Calu3 (cell line): ENCODE measurements around the gene DHX40. TPM values are rescaled to one million over a fixed set of nuclear protein-coding genes. Genes with fewer than 3 reads are reported as not detected.

Source experiments
- BruUV-seq: library from RNA; stranded (reverse); fragments of 400-500 nt; replicated peaks from 2 replicates; lab custom pipeline; 2021; lab: Mats Ljungman, UMichigan
- CTCF ChIA-PET: fragments of 300-600 bp; sonication (Branson Sonifier 250); formaldehyde crosslinking; loops from one replicate; lab custom pipeline; 2022; ENCODE audit warnings: antibody characterized with exemption; lab: Charles Lee
- DNase-seq: peaks from one replicate; pipeline ENCODE4 v3.0.0; 2022
- H3K27ac Mint-ChIP-seq: one replicate; pipeline ENCODE4 v1.8.0; 2022; ENCODE audit warnings: mixed read lengths; ENCODE audit not compliant: unreplicated experiment
- H3K27me3 Mint-ChIP-seq: one replicate; pipeline ENCODE4 v1.8.0; 2022; ENCODE audit warnings: mixed read lengths; ENCODE audit not compliant: unreplicated experiment
- H3K36me3 Mint-ChIP-seq: one replicate; pipeline ENCODE4 v1.8.0; 2022; ENCODE audit warnings: mild to moderate bottlenecking, moderate library complexity, mixed read lengths; ENCODE audit not compliant: insufficient read depth, unreplicated experiment
- H3K4me1 Mint-ChIP-seq: one replicate; pipeline ENCODE4 v1.8.0; 2022; ENCODE audit warnings: mild to moderate bottlenecking, low read depth, mixed read lengths; ENCODE audit not compliant: unreplicated experiment
- H3K4me3 Mint-ChIP-seq: one replicate; pipeline ENCODE4 v1.8.0; 2022; ENCODE audit warnings: mild to moderate bottlenecking, low read depth, moderate library complexity, mixed read lengths; ENCODE audit not compliant: unreplicated experiment
- H3K9me3 Mint-ChIP-seq: one replicate; pipeline ENCODE4 v1.8.0; 2022; ENCODE audit warnings: low read depth, mixed read lengths; ENCODE audit not compliant: unreplicated experiment
- intact Hi-C: fragments of 100-400 bp; cut with micrococcal nuclease; formaldehyde crosslinking; loops from one replicate; pipeline ENCODE4 v1.10.0; 2022; ENCODE audit not compliant: unreplicated experiment
- total RNA-seq: library from RNA; stranded (reverse); gene quantifications from 2 replicates; pipeline ENCODE4 v1.2.3, GENCODE V29; 2022
- TF ChIP-seq, protein P1 (sequence below): fragments of 200-600 bp; IDR thresholded peaks from one replicate; pipeline ENCODE4 v1.8.0; 2022; ENCODE audit warnings: antibody characterized with exemption; ENCODE audit not compliant: unreplicated experiment

Gene DHX40
- total RNA-seq, 1 experiment from 2014 or later, result 14.9 TPM

DNA sequence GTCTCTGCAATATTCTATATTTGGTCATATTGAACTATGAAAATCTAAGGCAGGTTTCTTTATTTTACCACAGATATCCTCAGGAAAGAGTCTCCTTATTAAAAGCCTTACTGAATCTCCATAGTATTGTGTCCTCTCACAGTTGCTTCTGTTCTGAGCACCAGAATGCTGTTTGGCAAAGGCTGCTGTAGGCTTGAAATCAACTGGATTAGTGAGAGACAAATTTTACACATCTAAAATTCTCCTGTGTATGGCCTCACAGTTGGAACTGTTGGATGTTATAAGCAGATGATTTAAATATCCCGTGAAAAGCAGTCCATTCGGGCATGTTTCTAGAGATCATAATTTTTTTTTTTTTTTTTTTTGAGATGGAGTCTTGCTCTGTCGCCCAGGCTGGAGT lies 63.8 kb downstream of the DHX40 start:
- Mint-ChIP-seq H3K36me3 (peaks cover 24% of the 10 kb centered on the region), H3K27me3 (no peaks in the 10 kb centered on the region), H3K9me3 (no peaks in the 10 kb centered on the region), H3K4me3 (no peak overlapping the region), H3K27ac (no peak overlapping the region), H3K4me1 (peaks cover 15% of the 10 kb centered on the region)
- CTCF ChIA-PET, result no interaction called here
- no peak for DNase-seq
- BruUV-seq, result no TSS peak
- intact Hi-C loops, result loop anchor here (10.0 kb wide), 1 partner anchor 56 kb away; no protein-coding TSS in a partner anchor
- TF ChIP-seq, protein P1, sequence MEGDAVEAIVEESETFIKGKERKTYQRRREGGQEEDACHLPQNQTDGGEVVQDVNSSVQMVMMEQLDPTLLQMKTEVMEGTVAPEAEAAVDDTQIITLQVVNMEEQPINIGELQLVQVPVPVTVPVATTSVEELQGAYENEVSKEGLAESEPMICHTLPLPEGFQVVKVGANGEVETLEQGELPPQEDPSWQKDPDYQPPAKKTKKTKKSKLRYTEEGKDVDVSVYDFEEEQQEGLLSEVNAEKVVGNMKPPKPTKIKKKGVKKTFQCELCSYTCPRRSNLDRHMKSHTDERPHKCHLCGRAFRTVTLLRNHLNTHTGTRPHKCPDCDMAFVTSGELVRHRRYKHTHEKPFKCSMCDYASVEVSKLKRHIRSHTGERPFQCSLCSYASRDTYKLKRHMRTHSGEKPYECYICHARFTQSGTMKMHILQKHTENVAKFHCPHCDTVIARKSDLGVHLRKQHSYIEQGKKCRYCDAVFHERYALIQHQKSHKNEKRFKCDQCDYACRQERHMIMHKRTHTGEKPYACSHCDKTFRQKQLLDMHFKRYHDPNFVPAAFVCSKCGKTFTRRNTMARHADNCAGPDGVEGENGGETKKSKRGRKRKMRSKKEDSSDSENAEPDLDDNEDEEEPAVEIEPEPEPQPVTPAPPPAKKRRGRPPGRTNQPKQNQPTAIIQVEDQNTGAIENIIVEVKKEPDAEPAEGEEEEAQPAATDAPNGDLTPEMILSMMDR, result no peak

- no peak overlapping the region for H3K27ac Mint-ChIP-seq
- CTCF ChIA-PET, result no interaction called here
- intact Hi-C loops, result no loop called here
- TF ChIP-seq, protein P1, result no peak
- no TSS peak for BruUV-seq
- no peak for DNase-seq
- no peak overlapping the region for H3K4me3 Mint-ChIP-seq
- H3K9me3 Mint-ChIP-seq, result no peaks in the 10 kb centered on the region
- H3K36me3 Mint-ChIP-seq, result peaks cover 21% of the 10 kb centered on the region
- no peaks in the 10 kb centered on the region for H3K27me3 Mint-ChIP-seq
- peaks cover 23% of the 10 kb centered on the region for H3K4me1 Mint-ChIP-seq
Observed at GRCh38 chr17:59631276-59631675, 65.9 kb downstream of the DHX40 start.

- no TSS peak for BruUV-seq
- Mint-ChIP-seq H3K27me3 (no peaks in the 10 kb centered on the region), H3K4me3 (no peak overlapping the region), H3K27ac (no peak overlapping the region), H3K36me3 (peaks cover 21% of the 10 kb centered on the region), H3K4me1 (peaks cover 22% of the 10 kb centered on the region), H3K9me3 (no peaks in the 10 kb centered on the region)
- no peak for DNase-seq
- TF ChIP-seq, protein P1, result no peak
- CTCF ChIA-PET, result no interaction called here
- intact Hi-C loops, result no loop called here
Observed at GRCh38 chr17:59632398-59632797, 67.0 kb downstream of the DHX40 start.

DNA sequence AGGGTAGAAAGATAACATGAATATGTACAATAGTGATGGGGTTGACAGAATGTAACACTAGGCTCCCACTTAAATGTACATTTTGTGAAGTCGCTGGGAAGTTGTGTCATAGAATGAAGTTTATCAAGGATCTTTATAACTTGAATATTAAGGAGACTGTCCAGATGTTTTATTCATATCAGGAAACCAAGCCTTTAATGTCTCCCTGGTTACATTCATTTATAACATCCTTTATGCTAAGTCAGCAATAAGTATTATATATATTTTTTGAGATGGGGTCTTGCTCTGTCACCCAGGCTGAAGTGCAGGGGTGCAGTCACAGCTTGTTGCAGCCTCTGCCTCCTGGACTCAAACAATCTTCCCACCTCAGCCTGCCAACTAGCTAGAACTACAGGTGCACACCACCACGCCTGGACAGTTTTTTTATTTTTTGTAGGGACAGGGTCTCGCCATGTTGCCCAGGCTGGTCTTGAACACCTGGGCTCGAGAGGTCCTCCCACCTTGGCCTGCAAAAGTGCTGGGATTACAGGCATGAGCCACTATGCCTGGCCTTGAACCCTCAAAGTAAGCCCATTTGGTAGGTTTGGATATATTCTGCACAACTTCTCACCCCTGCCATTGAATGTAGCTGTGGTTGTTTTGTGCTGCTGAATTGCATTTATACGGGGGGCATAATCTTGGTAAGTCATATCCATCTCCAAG lies 68.4 kb downstream of the DHX40 start:
- H3K27me3 Mint-ChIP-seq, result no peaks in the 10 kb centered on the region
- H3K36me3 Mint-ChIP-seq, result peaks cover 13% of the 10 kb centered on the region
- H3K4me3 Mint-ChIP-seq, result no peak overlapping the region
- DNase-seq, result no peak
- TF ChIP-seq, protein P1, result no peak
- CTCF ChIA-PET, result no interaction called here
- H3K9me3 Mint-ChIP-seq, result no peaks in the 10 kb centered on the region
- no TSS peak for BruUV-seq
- peaks cover 8% of the 10 kb centered on the region for H3K4me1 Mint-ChIP-seq
- no peak overlapping the region for H3K27ac Mint-ChIP-seq
- intact Hi-C loops, result no loop called here
